ENCODE results near the gene LIN7A.
"Not testable (repeated sequence)": the region's sequence is repeated elsewhere in the genome, so short reads cannot be mapped to it uniquely, and the experiment has no call there.

The LIN7A gene

GRCh38 chr12:80892597-80893445, 44.9 kb downstream of the LIN7A start:
- no peak overlapping the region for H3K9ac ChIP-seq (ENCODE audit: low read length in 5 of 5)
- H3K27ac ChIP-seq (ENCODE audit: low read depth, low read length) = no peak overlapping the region
- peaks cover 0 to 4% (median 0%) of the 10 kb centered on the region in 5 donors for H3K36me3 ChIP-seq (ENCODE audit: control insufficient read depth in 5 of 5, insufficient read depth in 5 of 5, low read length in 5 of 5)

GRCh38 chr12:80884651-80885050, 53.1 kb downstream of the LIN7A start:
- H3K27me3 ChIP-seq (ENCODE audit: control insufficient read depth in 5 of 5, insufficient read depth in 4 of 5, low read length in 5 of 5) = no peaks in the 10 kb centered on the region

More at GRCh38 chr12:80892597-80893445, 44.9 kb downstream of the LIN7A start:
- Histone ChIP-seq H3K4me1 (ENCODE audit: control insufficient read depth in 5 of 5, insufficient read depth in 5 of 5, low read length in 5 of 5) (no peaks in the 10 kb centered on the region), H3K4me3 (ENCODE audit: low read depth in 1 of 5, low read length in 5 of 5) (no peak overlapping the region), H3K27me3 (ENCODE audit: control insufficient read depth in 5 of 5, insufficient read depth in 4 of 5, low read length in 5 of 5) (no peaks in the 10 kb centered on the region), H3K9me3 (ENCODE audit: control insufficient read depth in 5 of 5, low read length in 5 of 5) (no peaks in the 10 kb centered on the region)

GRCh38 chr12:80881106-80881505, 56.6 kb downstream of the LIN7A start:
- Histone ChIP-seq H3K4me3 (ENCODE audit: low read depth in 1 of 5, low read length in 5 of 5) (no peak overlapping the region), H3K36me3 (ENCODE audit: control insufficient read depth in 5 of 5, insufficient read depth in 5 of 5, low read length in 5 of 5) (no peaks in the 10 kb centered on the region), H3K27ac (ENCODE audit: low read depth, low read length) (no peak overlapping the region), H3K9me3 (ENCODE audit: control insufficient read depth in 5 of 5, low read length in 5 of 5) (no peaks in the 10 kb centered on the region), H3K9ac (ENCODE audit: low read length in 5 of 5) (no peak overlapping the region), H3K27me3 (ENCODE audit: control insufficient read depth in 5 of 5, insufficient read depth in 4 of 5, low read length in 5 of 5) (no peaks in the 10 kb centered on the region), H3K4me1 (ENCODE audit: control insufficient read depth in 5 of 5, insufficient read depth in 5 of 5, low read length in 5 of 5) (peaks cover 0 to 9% (median 0%) of the 10 kb centered on the region in 5 donors)

More at GRCh38 chr12:80884651-80885050, 53.1 kb downstream of the LIN7A start:
- Histone ChIP-seq H3K9me3 (ENCODE audit: control insufficient read depth in 5 of 5, low read length in 5 of 5) (no peaks in the 10 kb centered on the region), H3K27ac (ENCODE audit: low read depth, low read length) (no peak overlapping the region), H3K4me3 (ENCODE audit: low read depth in 1 of 5, low read length in 5 of 5) (no peak overlapping the region), H3K4me1 (ENCODE audit: control insufficient read depth in 5 of 5, insufficient read depth in 5 of 5, low read length in 5 of 5) (no peaks in the 10 kb centered on the region), H3K36me3 (ENCODE audit: control insufficient read depth in 5 of 5, insufficient read depth in 5 of 5, low read length in 5 of 5) (peaks cover 0 to 4% (median 0%) of the 10 kb centered on the region in 5 donors), H3K9ac (ENCODE audit: low read length in 5 of 5) (no peak overlapping the region)

GRCh38 chr12:80878452-80878851, 59.3 kb downstream of the LIN7A start:
- not testable (repeated sequence) for H3K27ac ChIP-seq (ENCODE audit: low read depth, low read length); H3K9ac ChIP-seq (ENCODE audit: low read length in 5 of 5); H3K27me3 ChIP-seq (ENCODE audit: control insufficient read depth in 5 of 5, insufficient read depth in 4 of 5, low read length in 5 of 5); H3K36me3 ChIP-seq (ENCODE audit: control insufficient read depth in 5 of 5, insufficient read depth in 5 of 5, low read length in 5 of 5); H3K9me3 ChIP-seq (ENCODE audit: control insufficient read depth in 5 of 5, low read length in 5 of 5); H3K4me1 ChIP-seq (ENCODE audit: control insufficient read depth in 5 of 5, insufficient read depth in 5 of 5, low read length in 5 of 5)
- H3K4me3 ChIP-seq (ENCODE audit: low read depth in 1 of 5, low read length in 5 of 5) = peak overlapping the region in 2 of 5 donors; percentile 29 to 41

GRCh38 chr12:80877721-80878265, 59.9 kb downstream of the LIN7A start:
- Histone ChIP-seq H3K9me3 (ENCODE audit: control insufficient read depth in 5 of 5, low read length in 5 of 5) (no peaks in the 10 kb centered on the region), H3K4me1 (ENCODE audit: control insufficient read depth in 5 of 5, insufficient read depth in 5 of 5, low read length in 5 of 5) (peaks cover 0 to 9% (median 0%) of the 10 kb centered on the region in 5 donors), H3K36me3 (ENCODE audit: control insufficient read depth in 5 of 5, insufficient read depth in 5 of 5, low read length in 5 of 5) (no peaks in the 10 kb centered on the region), H3K4me3 (ENCODE audit: low read depth in 1 of 5, low read length in 5 of 5) (peak overlapping the region in 2 of 5 donors; percentile 41 to 44), H3K27ac (ENCODE audit: low read depth, low read length) (no peak overlapping the region), H3K27me3 (ENCODE audit: control insufficient read depth in 5 of 5, insufficient read depth in 4 of 5, low read length in 5 of 5) (no peaks in the 10 kb centered on the region), H3K9ac (ENCODE audit: low read length in 5 of 5) (peak overlapping the region in 1 of 5 donors; percentile 7)

GRCh38 chr12:80872053-80872452, 65.7 kb downstream of the LIN7A start:
- Histone ChIP-seq H3K27me3 (ENCODE audit: control insufficient read depth in 5 of 5, insufficient read depth in 4 of 5, low read length in 5 of 5) (no peaks in the 10 kb centered on the region), H3K9ac (ENCODE audit: low read length in 5 of 5) (no peak overlapping the region), H3K4me1 (ENCODE audit: control insufficient read depth in 5 of 5, insufficient read depth in 5 of 5, low read length in 5 of 5) (no peaks in the 10 kb centered on the region), H3K9me3 (ENCODE audit: control insufficient read depth in 5 of 5, low read length in 5 of 5) (no peaks in the 10 kb centered on the region), H3K4me3 (ENCODE audit: low read depth in 1 of 5, low read length in 5 of 5) (no peak overlapping the region), H3K27ac (ENCODE audit: low read depth, low read length) (no peak overlapping the region), H3K36me3 (ENCODE audit: control insufficient read depth in 5 of 5, insufficient read depth in 5 of 5, low read length in 5 of 5) (no peaks in the 10 kb centered on the region)

GRCh38 chr12:80869264-80869663, 68.5 kb downstream of the LIN7A start:
- H3K27ac ChIP-seq (ENCODE audit: low read depth, low read length) = no peak overlapping the region
- H3K27me3 ChIP-seq (ENCODE audit: control insufficient read depth in 5 of 5, insufficient read depth in 4 of 5, low read length in 5 of 5) = no peaks in the 10 kb centered on the region
- no peak overlapping the region for H3K4me3 ChIP-seq (ENCODE audit: low read depth in 1 of 5, low read length in 5 of 5)

GRCh38 chr12:80868576-80868975, 69.2 kb downstream of the LIN7A start:
- Histone ChIP-seq H3K9me3 (ENCODE audit: control insufficient read depth in 5 of 5, low read length in 5 of 5) (no peaks in the 10 kb centered on the region), H3K9ac (ENCODE audit: low read length in 5 of 5) (no peak overlapping the region), H3K36me3 (ENCODE audit: control insufficient read depth in 5 of 5, insufficient read depth in 5 of 5, low read length in 5 of 5) (no peaks in the 10 kb centered on the region), H3K4me1 (ENCODE audit: control insufficient read depth in 5 of 5, insufficient read depth in 5 of 5, low read length in 5 of 5) (no peaks in the 10 kb centered on the region), H3K4me3 (ENCODE audit: low read depth in 1 of 5, low read length in 5 of 5) (no peak overlapping the region), H3K27ac (ENCODE audit: low read depth, low read length) (no peak overlapping the region), H3K27me3 (ENCODE audit: control insufficient read depth in 5 of 5, insufficient read depth in 4 of 5, low read length in 5 of 5) (no peaks in the 10 kb centered on the region)

More at GRCh38 chr12:80869264-80869663, 68.5 kb downstream of the LIN7A start:
- no peaks in the 10 kb centered on the region for H3K4me1 ChIP-seq (ENCODE audit: control insufficient read depth in 5 of 5, insufficient read depth in 5 of 5, low read length in 5 of 5)
- H3K9ac ChIP-seq (ENCODE audit: low read length in 5 of 5) = no peak overlapping the region
- no peaks in the 10 kb centered on the region for H3K9me3 ChIP-seq (ENCODE audit: control insufficient read depth in 5 of 5, low read length in 5 of 5)
- no peaks in the 10 kb centered on the region for H3K36me3 ChIP-seq (ENCODE audit: control insufficient read depth in 5 of 5, insufficient read depth in 5 of 5, low read length in 5 of 5)

- H3K9me3 ChIP-seq (ENCODE audit: control insufficient read depth in 5 of 5, low read length in 5 of 5) = no peaks in the 10 kb centered on the region
These were observed 69.8 kb downstream of the LIN7A start for GRCh38 chr12:80867941-80868340.

GRCh38 chr12:80864046-80864735, 73.5 kb downstream of the LIN7A start:
- Histone ChIP-seq H3K27me3 (ENCODE audit: control insufficient read depth in 5 of 5, insufficient read depth in 4 of 5, low read length in 5 of 5) (no peaks in the 10 kb centered on the region), H3K4me3 (ENCODE audit: low read depth in 1 of 5, low read length in 5 of 5) (no peak overlapping the region), H3K4me1 (ENCODE audit: control insufficient read depth in 5 of 5, insufficient read depth in 5 of 5, low read length in 5 of 5) (no peaks in the 10 kb centered on the region), H3K36me3 (ENCODE audit: control insufficient read depth in 5 of 5, insufficient read depth in 5 of 5, low read length in 5 of 5) (no peaks in the 10 kb centered on the region), H3K9me3 (ENCODE audit: control insufficient read depth in 5 of 5, low read length in 5 of 5) (no peaks in the 10 kb centered on the region), H3K27ac (ENCODE audit: low read depth, low read length) (no peak overlapping the region), H3K9ac (ENCODE audit: low read length in 5 of 5) (no peak overlapping the region)

More at GRCh38 chr12:80867941-80868340, 69.8 kb downstream of the LIN7A start:
- Histone ChIP-seq H3K4me1 (ENCODE audit: control insufficient read depth in 5 of 5, insufficient read depth in 5 of 5, low read length in 5 of 5) (no peaks in the 10 kb centered on the region), H3K27me3 (ENCODE audit: control insufficient read depth in 5 of 5, insufficient read depth in 4 of 5, low read length in 5 of 5) (no peaks in the 10 kb centered on the region), H3K36me3 (ENCODE audit: control insufficient read depth in 5 of 5, insufficient read depth in 5 of 5, low read length in 5 of 5) (no peaks in the 10 kb centered on the region), H3K9ac (ENCODE audit: low read length in 5 of 5) (no peak overlapping the region), H3K27ac (ENCODE audit: low read depth, low read length) (no peak overlapping the region), H3K4me3 (ENCODE audit: low read depth in 1 of 5, low read length in 5 of 5) (no peak overlapping the region)
